IMR-90 (cell line): ENCODE results near the gene TFB1M. TPM values are rescaled to one million over a fixed set of nuclear protein-coding genes. Genes with fewer than 3 reads are reported as not detected.

Source experiments
- ATAC-seq: fragments of 200-7000 bp; cut with Tn5 transposase; 2 replicates; pipeline ENCODE4 v1.9.1; 2020; ENCODE audit warnings: low read depth, mild to moderate bottlenecking, moderate library complexity
- BruUV-seq: library from RNA; stranded (reverse); fragments of 400-500 nt; replicated peaks from 2 replicates; lab custom pipeline; 2021; lab: Mats Ljungman, UMichigan
- CTCF ChIA-PET: fragments of 300-600 bp; formaldehyde crosslinking; extraction: SDS; loops from one replicate; lab custom pipeline; 2021; ENCODE audit warnings: antibody characterized with exemption; lab: Yijun Ruan, JAX
- POLR2A ChIA-PET: fragments of 300-600 bp; sonication (Branson Sonifier 250); formaldehyde crosslinking; loops from one replicate; lab custom pipeline; 2022; ENCODE audit warnings: antibody characterized with exemption; ENCODE audit not compliant: unreplicated experiment; lab: Charles Lee
- DNase-seq: peaks from one replicate; pipeline ENCODE4 v3.0.0; 2013
- H2AFZ ChIP-seq: replicated peaks from 2 replicates; pipeline ENCODE3; 2013; ENCODE audit warnings: low read length, mild to moderate bottlenecking; ENCODE audit not compliant: poor library complexity
- H2AK5ac ChIP-seq: 2 replicates; pipeline ENCODE4 v1.6.1; 2013; ENCODE audit warnings: low read depth, low read length, inconsistent platforms
- H2AK9ac ChIP-seq: replicated peaks from 2 replicates; pipeline ENCODE3; 2013; ENCODE audit warnings: mild to moderate bottlenecking, low read depth, low read length, moderate library complexity; ENCODE audit not compliant: poor library complexity
- H2BK120ac ChIP-seq: 2 replicates; pipeline ENCODE4 v1.6.1; 2013; ENCODE audit warnings: low read depth, low read length, inconsistent platforms
- H2BK15ac ChIP-seq: 3 replicates; pipeline ENCODE4 v1.6.1; 2013; ENCODE audit warnings: low read depth, low read length, inconsistent platforms
- H2BK20ac ChIP-seq: 2 replicates; pipeline ENCODE4 v1.6.1; 2013; ENCODE audit warnings: low read depth, mild to moderate bottlenecking, inconsistent platforms, low read length, moderate library complexity
- H2BK5ac ChIP-seq: 2 replicates; pipeline ENCODE4 v1.6.1; 2013; ENCODE audit warnings: mild to moderate bottlenecking, low read depth, low read length, inconsistent platforms; ENCODE audit not compliant: poor library complexity, severe bottlenecking
- H3K14ac ChIP-seq: replicated peaks from 2 replicates; pipeline ENCODE4 v1.6.1; 2013; ENCODE audit warnings: low read depth, low read length, inconsistent platforms
- H3K18ac ChIP-seq: 2 replicates; pipeline ENCODE4 v1.6.1; 2013; ENCODE audit warnings: low read depth, low read length, control low read depth
- H3K23ac ChIP-seq: 2 replicates; pipeline ENCODE4 v1.6.1; 2013; ENCODE audit warnings: low read depth, low read length, inconsistent platforms
- H3K27ac ChIP-seq: 2 replicates; pipeline ENCODE4 v1.5.1; 2013; ENCODE audit warnings: mild to moderate bottlenecking, control low read depth, low read length; ENCODE audit not compliant: insufficient read depth
- H3K27me3 ChIP-seq: 2 replicates; pipeline ENCODE4 v1.6.1; 2013; ENCODE audit warnings: low read length; ENCODE audit not compliant: control insufficient read depth, insufficient read depth
- H3K36me3 ChIP-seq: 2 replicates; pipeline ENCODE4 v1.6.1; 2013; ENCODE audit warnings: low read length, mixed read lengths; ENCODE audit not compliant: control insufficient read depth, insufficient read depth
- H3K4ac ChIP-seq: 2 replicates; pipeline ENCODE4 v1.6.1; 2013; ENCODE audit warnings: low read depth, low read length, inconsistent platforms
- H3K4me1 ChIP-seq: 2 replicates; pipeline ENCODE4 v1.6.1; 2013; ENCODE audit warnings: low read length, mixed read lengths; ENCODE audit not compliant: control insufficient read depth, insufficient read depth
- H3K4me2 ChIP-seq: 2 replicates; pipeline ENCODE4 v1.6.1; 2013; ENCODE audit warnings: low read depth, mild to moderate bottlenecking, control low read depth, low read length, moderate library complexity
- H3K4me3 ChIP-seq: 2 replicates; pipeline ENCODE4 v1.5.1; 2013; ENCODE audit warnings: low read depth, mild to moderate bottlenecking, control low read depth, low read length, moderate library complexity; ENCODE audit not compliant: insufficient read depth
- H3K56ac ChIP-seq: 2 replicates; pipeline ENCODE4 v1.6.1; 2013; ENCODE audit warnings: low read length, inconsistent platforms; ENCODE audit not compliant: insufficient read depth; ENCODE audit errors: extremely low read depth
- H3K79me1 ChIP-seq, 2 experiments: 2 replicates each; pipeline ENCODE4 v1.6.1; 2013; ENCODE audit warnings: low read length in 2 of 2, inconsistent platforms in 1 of 2, low read depth in 1 of 2
- H3K9ac ChIP-seq: 2 replicates; pipeline ENCODE4 v1.6.1; 2013; ENCODE audit warnings: low read depth, low read length, control low read depth
- H3K9me1 ChIP-seq: 2 replicates; pipeline ENCODE4 v1.6.1; 2013; ENCODE audit warnings: low read length, inconsistent platforms; ENCODE audit not compliant: insufficient read depth
- H3K9me3 ChIP-seq: 2 replicates; pipeline ENCODE4 v1.6.1; 2013; ENCODE audit warnings: low read length; ENCODE audit not compliant: control insufficient read depth, insufficient read depth
- H4K20me1 ChIP-seq: 2 replicates; pipeline ENCODE4 v1.6.1; 2013; ENCODE audit warnings: low read length, inconsistent platforms; ENCODE audit not compliant: insufficient read depth
- H4K5ac ChIP-seq: 2 replicates; pipeline ENCODE4 v1.6.1; 2013; ENCODE audit warnings: mild to moderate bottlenecking, low read depth, low read length, control low read depth
- H4K8ac ChIP-seq, 2 experiments: 2 replicates each; pipeline ENCODE4 v1.6.1; 2013; ENCODE audit warnings: low read depth in 2 of 2, low read length in 2 of 2, control low read depth in 1 of 2, inconsistent platforms in 1 of 2
- H4K91ac ChIP-seq: 2 replicates; pipeline ENCODE4 v1.6.1; 2013; ENCODE audit warnings: low read depth, low read length, inconsistent platforms; ENCODE audit not compliant: insufficient read depth
- ELK1 ChIP-seq: fragments of 150-350 bp; IDR thresholded peaks from 2 replicates; pipeline ENCODE4 v1.6.1; 2016; ENCODE audit warnings: low read depth, mild to moderate bottlenecking, low read length, moderate library complexity, borderline replicate concordance
- FOS ChIP-seq: fragments of 150-350 bp; IDR thresholded peaks from 2 replicates; pipeline ENCODE4 v1.6.1; 2016; ENCODE audit warnings: low read depth, low read length
- NFE2L2 ChIP-seq: fragments of 150-350 bp; IDR thresholded peaks from 2 replicates; pipeline ENCODE4 v1.6.1; 2016; ENCODE audit warnings: low read depth, mild to moderate bottlenecking, low read length
- RFX5 ChIP-seq: IDR thresholded peaks from 2 replicates; pipeline ENCODE4 v1.8.0; 2012; ENCODE audit warnings: low read depth, mild to moderate bottlenecking, low read length, moderate library complexity
- WGBS, 2 experiments: methylation state at CpG; one replicate each; pipeline versions ENCODE4 v1.1.5 to v1.1.7; 2013; ENCODE audit warnings: missing lambda C conversion rate in 2 of 2; ENCODE audit not compliant: insufficient read length in 1 of 2; ENCODE audit errors: extremely low coverage in 2 of 2; 5-methylcytosine and 5-hydroxymethylcytosine counted together
- dilution Hi-C: fragments of 300-500 bp; cut with HindIII; formaldehyde crosslinking; loops from one replicate; pipeline ENCODE4 v1.14.3; 2018; ENCODE audit warnings: low sequenced_read_pairs; ENCODE audit not compliant: unreplicated experiment
- in situ Hi-C: fragments of 300-500 bp; cut with MboI; formaldehyde crosslinking; loops from 3 replicates; pipeline ENCODE4 v1.14.3; 2019; ENCODE audit warnings: low sequenced_read_pairs, inconsistent platforms, mixed read lengths
- intact Hi-C: fragments of 100-400 bp; cut with micrococcal nuclease; formaldehyde crosslinking; loops from 2 replicates; pipeline ENCODE4 v1.10.0; 2022
- polyA plus RNA-seq, 3 experiments: library from polyadenylated mRNA; depleted of rRNA; stranded (reverse); fragments of >200 nt; gene quantifications; 2 replicates each; pipeline ENCODE4 v1.2.3, GENCODE V29; 2012; ENCODE audit warnings: low replicate concordance in 1 of 3
- total RNA-seq: library from RNA; depleted of rRNA; stranded (reverse); fragments of >200 nt; gene quantifications from 2 replicates; pipeline ENCODE4 v1.2.3, GENCODE V29; 2012

Gene TFB1M
- total and polyA plus RNA-seq, 2 of the 4 experiments (the other 2 are of a cell fraction): 18.1 to 22.4 TPM

GRCh38 chr6:155224618-155225017 is 89.7 kb downstream of the TFB1M start:
- WGBS, 2 experiments: no CpG with 5 or more reads among the region's 7 CpGs
- no peak overlapping the region for H3K9ac ChIP-seq
- H3K23ac ChIP-seq: no peak overlapping the region
- no peak overlapping the region for H3K27ac ChIP-seq
- no peak for TF ChIP-seq RFX5
- TF ChIP-seq NFE2L2: no peak
- no peak for TF ChIP-seq ELK1
- TF ChIP-seq FOS: no peak
- H3K18ac ChIP-seq: 0 out of 2 replicates have a peak overlapping the region, but pooled peaks have one; percentile 40
- peaks cover 13% of the 10 kb centered on the region for H3K4me1 ChIP-seq
- no TSS peak for BruUV-seq
- H4K5ac ChIP-seq: no peak overlapping the region
- no peaks in the 10 kb centered on the region for H3K36me3 ChIP-seq
- no peaks in the 10 kb centered on the region for H3K79me1 ChIP-seq
- H2BK15ac ChIP-seq: no peak overlapping the region; the same call in 2 of the 3 replicates
- H3K9me3 ChIP-seq: peaks cover 2% of the 10 kb centered on the region; the same call in 1 of the 2 replicates
- ATAC-seq (no peak), DNase-seq (no peak)
- 0 out of 2 replicates have a peak overlapping the region, but pooled peaks have one; percentile 14 for H3K14ac ChIP-seq
- peak overlapping the region; percentile 25 for H2BK5ac ChIP-seq
- POLR2A ChIA-PET: no interaction called here
- H2AFZ ChIP-seq: no peak overlapping the region
- no peak overlapping the region for H3K4me3 ChIP-seq
- peak overlapping the region; percentile 60; the same call in 1 of the 2 replicates for H2BK20ac ChIP-seq
- H4K8ac ChIP-seq: peak overlapping the region in 1 of 2 experiments; percentile 26; a peak in 1 of 4 replicates
- H4K20me1 ChIP-seq: no peaks in the 10 kb centered on the region
- dilution Hi-C loops (no loop called here), in situ Hi-C loops (no loop called here), intact Hi-C loops (no loop called here)
- peak overlapping the region; percentile 49; the same call in 1 of the 2 replicates for H2BK120ac ChIP-seq
- no peaks in the 10 kb centered on the region for H3K27me3 ChIP-seq
- peak overlapping the region; percentile 31; the same call in 1 of the 2 replicates for H3K4ac ChIP-seq
- no peak overlapping the region for H4K91ac ChIP-seq
- CTCF ChIA-PET: interaction anchor here (0.6 to 1.5 kb wide), 2 partner anchors 12 to 324 kb away, joined by 3 read pairs; no protein-coding TSS in a partner anchor
- peak overlapping the region; percentile 27; the same call in 1 of the 2 replicates for H2AK5ac ChIP-seq
- H2AK9ac ChIP-seq: peak overlapping the region; percentile 56
- no peak overlapping the region for H3K56ac ChIP-seq
- peaks cover 5% of the 10 kb centered on the region; the same call in 1 of the 2 replicates for H3K9me1 ChIP-seq
- H3K4me2 ChIP-seq: no peak overlapping the region
